GM23248 (cell line): ENCODE measurements around the gene MMP11.

Experiments used
- EZH2 ChIP-seq: fragments of 200-600 bp; sonication (generic); IDR thresholded peaks from 2 replicates; pipeline ENCODE4 v1.6.1; 2018; ENCODE audit warnings: antibody characterized with exemption, mild to moderate bottlenecking; ENCODE audit not compliant: insufficient read depth, poor library complexity, severe bottlenecking
- EZH2phosphoT487 ChIP-seq: fragments of 200-600 bp; sonication (generic); IDR thresholded peaks from 2 replicates; pipeline ENCODE4 v1.6.1; 2018; ENCODE audit warnings: antibody characterized with exemption, moderate library complexity, mild to moderate bottlenecking, low read depth; ENCODE audit not compliant: insufficient read depth

DNA sequence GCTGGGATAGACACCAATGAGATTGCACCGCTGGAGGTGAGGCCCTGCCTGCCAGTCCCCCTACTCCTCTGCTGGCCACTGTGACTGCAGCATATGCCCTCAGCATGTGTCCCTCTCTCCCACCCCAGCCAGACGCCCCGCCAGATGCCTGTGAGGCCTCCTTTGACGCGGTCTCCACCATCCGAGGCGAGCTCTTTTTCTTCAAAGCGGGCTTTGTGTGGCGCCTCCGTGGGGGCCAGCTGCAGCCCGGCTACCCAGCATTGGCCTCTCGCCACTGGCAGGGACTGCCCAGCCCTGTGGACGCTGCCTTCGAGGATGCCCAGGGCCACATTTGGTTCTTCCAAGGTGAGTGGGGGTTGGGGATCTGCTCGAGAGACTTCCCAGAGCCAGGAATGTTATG, 8.4 kb downstream of the MMP11 start:
- TF ChIP-seq EZH2phosphoT487 (no peak), EZH2 (no peak)
